GM18517 (cell line): ENCODE measurements around the gene GRIK2.
"Not testable (repeated sequence)": the region's sequence is repeated elsewhere in the genome, so short reads cannot be mapped to it uniquely, and the experiment has no call there.

Experiments
- ATAC-seq: cut with Tn5 transposase; IDR thresholded peaks from one replicate; pipeline ENCODE4 v1.9.1; 2021; ENCODE audit warnings: mild to moderate bottlenecking, moderate library complexity; ENCODE audit not compliant: unreplicated experiment

GRIK2 gene

DNA sequence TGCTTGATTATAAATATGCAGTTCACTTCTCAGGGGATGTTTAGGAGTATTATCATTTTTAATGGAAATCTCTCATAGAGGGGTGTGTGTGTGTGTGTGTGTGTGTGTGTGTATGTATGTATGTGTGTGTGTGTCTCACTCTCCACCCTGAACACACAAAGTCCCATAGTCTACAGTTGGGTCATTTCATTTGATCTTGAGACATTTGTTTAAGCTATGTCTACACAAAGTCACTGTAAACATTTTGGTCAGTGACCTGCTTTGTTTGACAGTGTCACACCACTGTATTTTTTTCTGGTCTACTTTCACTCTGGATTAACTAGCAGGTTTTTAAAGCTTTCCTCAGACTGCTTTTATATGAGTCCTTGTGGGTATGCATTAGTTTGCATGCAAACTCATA, 215.2 kb downstream of the GRIK2 start:
- no peak for ATAC-seq

DNA sequence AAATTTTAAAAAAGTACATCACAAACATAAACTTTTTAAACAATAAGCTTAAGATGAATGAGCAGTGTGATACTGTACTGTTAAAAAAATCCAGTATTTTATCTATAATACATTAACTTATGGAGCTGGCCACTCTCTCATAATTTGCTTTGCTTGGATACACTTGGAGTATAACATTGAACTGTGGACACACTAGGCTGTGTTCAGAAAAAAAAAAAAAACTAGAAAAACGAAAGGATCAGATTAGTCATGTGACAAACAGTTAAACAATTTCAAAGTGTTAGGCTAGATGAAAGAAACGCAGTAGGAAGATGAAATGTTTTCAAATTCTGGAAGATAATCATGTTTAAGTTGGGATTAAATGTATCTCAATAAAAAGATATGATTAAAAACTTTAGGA, 220.0 kb downstream of the GRIK2 start:
- ATAC-seq = no peak

DNA sequence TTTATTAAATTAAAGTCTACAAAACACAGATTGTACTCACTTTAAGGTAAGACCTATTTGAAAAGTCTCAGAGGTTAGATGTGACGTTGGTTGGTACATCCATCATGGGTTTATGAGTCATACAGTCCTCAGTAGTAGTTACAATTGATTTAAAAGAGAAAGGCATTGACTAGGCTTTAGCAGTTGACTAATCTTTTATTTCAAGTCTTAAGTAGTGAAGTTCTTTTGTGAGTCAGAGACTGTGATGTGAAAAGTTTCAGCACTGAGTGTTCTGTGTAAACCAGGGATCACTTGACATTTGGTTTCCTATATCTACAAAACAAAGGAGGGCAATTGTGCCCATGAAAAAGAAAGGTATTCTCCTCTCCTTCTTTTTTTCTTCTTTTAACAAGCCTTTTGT, 221.3 kb downstream of the GRIK2 start:
- no peak for ATAC-seq

DNA sequence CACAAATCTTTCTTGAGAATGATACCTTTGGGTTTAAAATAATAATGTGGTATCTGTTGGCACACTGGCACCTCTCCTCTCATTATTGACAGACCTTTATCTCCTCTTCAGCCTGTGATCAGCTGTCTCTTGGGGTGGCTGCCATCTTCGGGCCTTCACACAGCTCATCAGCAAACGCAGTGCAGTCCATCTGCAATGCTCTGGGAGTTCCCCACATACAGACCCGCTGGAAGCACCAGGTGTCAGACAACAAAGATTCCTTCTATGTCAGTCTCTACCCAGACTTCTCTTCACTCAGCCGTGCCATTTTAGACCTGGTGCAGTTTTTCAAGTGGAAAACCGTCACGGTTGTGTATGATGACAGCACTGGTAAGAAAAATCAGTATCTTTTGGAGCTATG, 232.8 kb downstream of the GRIK2 start:
- no peak for ATAC-seq

DNA sequence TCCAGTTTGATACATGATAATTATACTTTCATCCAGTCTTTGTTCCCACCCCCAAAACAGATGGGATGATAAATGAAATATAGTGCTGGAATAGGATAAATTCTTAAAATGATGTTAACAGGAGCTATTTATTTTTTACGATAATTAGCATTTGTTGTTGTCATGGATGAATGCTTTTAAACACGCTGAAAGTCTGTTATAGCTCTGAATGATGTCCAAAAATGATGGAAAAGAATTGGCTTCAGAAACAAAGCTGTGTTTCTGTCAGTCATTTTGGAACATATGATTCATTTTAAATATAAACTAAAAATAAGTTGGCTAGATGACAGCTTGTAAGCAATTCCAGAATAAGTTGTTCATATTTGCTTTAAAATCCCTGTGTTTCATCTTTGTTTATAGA, 237.4 kb downstream of the GRIK2 start:
- ATAC-seq = no peak

DNA sequence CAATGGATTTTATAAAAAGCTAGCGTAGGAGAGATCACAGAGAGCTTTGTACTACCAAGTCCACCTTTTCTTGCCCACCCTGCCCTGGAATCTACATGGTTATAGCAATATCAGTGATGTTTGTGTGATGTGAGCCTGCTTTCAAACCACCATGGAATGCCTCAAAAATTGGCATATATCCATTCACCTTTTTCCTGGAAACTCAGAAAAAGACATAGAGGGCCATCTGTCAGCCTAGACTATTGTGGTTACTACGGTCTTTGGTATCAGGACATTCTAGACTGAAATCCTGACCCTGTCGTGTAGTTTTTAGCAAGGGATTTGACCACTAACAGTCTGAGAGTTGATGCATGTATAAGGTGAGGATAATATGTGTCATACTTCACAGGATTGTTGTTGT, 239.6 kb downstream of the GRIK2 start:
- ATAC-seq = no peak

DNA sequence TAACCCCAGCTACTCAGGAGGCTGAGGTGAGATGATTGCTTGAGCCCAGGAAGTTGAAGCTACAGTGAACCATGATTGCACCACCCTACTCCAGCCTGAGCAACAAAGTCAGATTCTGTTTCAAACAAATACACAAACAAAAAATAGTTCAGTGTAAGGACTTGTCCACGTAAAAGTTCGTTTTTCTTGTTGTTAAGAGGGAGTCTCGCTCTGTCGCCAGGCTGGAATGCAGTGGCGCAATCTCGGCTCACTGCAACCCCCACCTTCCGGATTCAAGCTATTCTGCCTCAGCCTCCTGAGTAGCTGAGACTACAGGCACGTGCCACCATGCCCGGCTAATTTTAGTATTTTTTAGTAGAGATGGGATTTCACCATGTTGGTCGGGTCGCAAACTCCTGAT, 245.4 kb downstream of the GRIK2 start:
- not testable (repeated sequence) for ATAC-seq

DNA sequence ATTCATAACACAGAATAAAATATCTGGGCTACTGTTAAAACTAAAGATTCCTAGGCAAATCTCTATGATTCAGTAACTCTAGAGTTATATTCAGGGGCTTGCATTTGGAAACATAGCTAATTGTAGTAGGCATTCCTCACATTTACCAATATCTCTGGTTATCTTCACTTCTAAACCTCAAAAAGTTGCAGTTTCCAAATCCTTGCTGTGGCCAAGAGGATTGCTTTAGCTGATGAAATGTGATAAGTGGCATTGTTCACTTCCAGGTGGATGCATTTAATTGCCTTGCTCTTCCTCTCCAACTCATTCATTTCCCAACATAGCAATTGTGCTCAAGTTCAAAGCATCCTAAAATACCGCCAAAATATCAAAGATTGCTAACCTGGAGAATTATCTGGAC, 246.6 kb downstream of the GRIK2 start:
- no peak for ATAC-seq

DNA sequence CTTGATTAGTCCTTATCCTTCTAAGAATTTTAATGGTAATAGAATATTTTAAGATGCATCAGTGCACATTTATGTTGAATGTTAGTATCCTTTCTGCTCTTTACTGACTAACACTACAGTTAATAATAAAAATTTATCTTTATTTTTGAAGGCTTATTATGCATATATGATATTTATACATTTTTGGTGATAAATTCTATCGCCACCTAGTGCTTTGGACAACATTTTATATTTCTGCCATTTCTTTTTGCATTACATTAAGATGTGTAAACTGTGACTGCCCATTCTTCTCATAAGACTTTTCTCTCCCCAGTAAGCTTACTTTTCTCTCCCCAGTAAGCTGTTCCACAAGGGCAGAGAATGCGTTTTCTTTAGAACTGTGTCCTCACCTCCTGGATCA, 252.3 kb downstream of the GRIK2 start:
- ATAC-seq = no peak

DNA sequence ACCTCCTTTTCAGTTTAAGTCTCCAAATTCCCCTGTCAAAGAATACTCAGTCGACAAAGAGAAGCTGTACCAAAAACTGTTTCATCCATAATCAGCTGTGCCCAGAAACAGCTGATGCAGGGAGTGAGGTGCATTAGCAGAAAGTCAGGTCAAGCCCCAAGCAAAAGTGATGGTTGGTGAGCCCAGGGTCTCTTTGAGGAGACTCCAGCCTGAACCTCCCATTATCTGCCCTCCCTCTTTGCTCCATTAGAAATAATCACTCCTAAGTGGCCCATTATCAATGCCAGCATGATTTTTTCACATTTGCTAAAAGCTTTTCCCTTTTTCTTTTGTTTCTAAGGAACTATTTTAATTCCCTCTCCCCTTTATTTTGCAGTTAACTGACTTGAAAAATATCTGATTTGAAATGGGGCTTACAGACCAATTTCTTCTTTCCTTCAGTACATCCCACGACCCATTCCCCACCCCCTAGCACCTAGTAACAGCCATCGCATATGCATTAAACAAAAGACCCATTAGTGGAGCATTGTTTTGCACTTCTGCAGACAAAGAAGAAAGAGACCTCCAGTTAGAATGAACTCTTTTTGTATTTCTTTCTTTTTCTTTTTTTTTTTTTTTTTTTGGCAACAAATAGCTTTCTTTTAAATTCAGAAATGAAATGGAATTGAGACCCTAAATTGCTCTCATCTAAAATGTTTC, 257.0 kb downstream of the GRIK2 start:
- ATAC-seq = no peak

DNA sequence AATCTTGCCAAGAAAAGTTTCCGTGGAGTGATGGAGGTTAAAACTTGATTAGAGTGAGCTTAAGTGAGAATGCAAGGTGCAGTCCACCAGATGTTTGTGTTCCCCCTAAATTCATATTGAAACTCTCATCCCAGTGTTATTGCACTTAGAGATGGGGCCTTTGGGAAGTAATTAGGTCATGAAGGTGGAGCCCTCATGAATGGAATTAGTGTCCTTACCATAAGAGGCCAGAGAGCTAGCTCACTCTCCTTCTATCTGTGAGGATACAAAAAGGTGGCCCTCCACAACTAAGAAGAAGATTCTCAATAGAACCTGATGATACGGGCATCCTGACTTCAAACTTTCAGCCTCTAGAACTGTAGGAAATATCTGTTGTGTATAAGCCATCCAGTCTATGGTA, 258.6 kb downstream of the GRIK2 start:
- ATAC-seq = no peak

DNA sequence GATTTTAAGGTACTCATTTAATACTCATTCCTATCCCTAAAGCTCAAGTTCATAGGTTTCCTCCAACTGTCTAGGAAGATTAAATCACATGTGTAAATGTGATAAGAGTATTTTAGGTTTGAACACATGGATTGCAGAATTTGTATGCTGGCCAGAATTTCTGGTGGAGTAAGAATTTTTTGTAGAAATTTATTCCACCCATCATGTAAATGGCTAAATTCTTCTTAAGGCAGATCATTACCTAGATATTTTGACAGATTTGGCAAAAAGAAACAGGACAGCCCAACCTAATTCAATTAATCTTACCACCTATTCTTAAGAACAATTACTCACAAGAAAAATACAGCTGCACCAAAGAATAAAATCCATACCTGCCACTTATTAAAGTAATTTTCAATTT, 261.6 kb downstream of the GRIK2 start:
- no peak for ATAC-seq

DNA sequence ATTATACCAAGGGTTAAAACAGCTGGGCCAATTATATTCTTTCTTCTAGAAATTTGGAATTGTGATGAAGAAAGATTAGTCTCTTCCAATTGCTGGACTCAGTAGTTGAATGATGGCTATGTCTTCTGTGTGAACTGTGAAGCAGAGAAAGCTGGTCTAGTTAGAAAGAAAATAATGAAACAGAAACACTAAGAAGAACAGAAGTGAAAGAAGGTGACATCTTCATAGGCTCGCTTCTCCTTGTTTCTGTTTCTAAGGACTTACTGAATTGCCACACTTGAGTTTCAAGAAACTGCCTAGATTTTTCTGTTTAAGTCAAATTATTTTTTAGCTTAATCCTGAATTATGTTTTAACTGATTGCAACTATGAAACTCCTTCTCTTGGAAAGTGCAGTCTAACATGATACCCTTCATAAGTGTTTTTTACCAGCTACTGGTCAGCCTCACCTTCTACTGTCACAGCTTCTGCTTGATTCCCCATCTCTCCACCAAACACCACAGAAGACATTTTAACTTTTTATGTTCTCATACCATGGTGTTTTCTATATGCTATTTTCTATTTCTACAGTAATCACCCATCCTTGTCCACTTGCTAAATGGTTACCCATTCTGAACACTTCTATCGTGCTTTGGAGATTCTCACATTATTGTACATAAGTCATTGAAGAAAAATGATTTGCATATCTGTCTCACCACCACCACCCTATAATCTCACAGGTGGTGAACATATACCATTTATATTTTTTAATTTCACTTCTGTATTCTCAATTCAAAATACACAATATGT, 268.8 kb downstream of the GRIK2 start:
- peak; percentile 73 for ATAC-seq

DNA sequence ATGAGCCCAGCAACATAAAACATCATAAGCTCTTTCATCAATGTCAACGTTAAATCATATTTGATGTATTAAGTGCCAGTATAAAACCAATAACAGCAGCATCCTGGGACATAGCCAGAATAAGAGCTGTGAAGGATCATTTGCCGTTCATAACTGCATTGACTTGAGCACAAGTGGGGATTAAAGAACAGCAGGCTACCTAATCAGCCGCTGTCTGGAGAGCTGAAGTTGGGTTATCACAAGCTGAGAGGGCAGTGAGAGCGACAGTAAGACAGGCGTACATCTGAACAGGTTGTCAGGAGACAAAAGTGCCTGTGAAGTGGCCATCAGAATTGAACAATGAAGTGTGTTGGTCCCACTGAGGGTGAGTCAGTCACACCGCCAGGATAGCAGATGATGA, 269.6 kb downstream of the GRIK2 start:
- no peak for ATAC-seq

DNA sequence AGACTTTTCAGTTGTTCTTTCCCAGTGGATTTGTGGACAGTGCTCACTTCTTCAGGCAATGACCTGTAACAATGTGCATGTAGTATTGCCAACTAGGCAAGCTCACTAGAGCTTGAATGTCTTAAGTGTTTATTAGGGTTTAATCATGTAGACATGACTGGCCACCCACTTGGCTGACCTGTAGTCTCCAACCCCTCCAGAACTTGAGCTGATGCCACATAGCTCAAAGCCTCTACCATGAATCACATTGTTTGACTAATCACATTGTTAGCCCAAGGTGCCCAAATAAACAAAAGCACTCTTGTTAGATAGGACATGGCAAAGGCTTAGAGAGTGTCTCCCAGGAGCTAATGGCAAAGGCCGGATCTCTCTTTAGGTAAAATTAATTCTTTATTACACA, 272.7 kb downstream of the GRIK2 start:
- ATAC-seq = no peak

DNA sequence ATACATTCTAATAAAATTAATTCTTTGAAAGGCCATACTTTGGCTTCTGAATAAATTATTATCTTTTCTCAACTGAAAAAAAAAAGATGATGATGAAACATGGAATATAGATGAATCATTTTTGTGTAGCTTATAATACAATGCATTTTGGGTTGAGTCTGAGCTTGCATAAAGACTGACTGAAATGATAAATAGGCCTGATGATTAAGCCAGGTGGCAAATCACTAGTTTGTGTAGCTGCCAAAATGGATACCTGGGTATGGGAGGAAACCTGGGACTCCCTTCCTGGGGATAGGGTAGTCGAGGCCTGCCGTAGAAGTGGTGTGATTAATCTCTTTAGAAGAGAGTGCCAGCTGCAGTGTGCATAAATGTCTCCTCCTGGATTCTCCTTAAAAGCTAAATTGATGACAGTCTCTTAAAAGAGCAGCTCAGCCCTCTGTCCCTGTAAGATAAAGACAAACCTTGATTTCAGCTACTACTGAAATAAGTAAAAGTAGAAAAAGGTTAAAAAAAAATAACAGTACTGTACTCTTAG, 275.1 kb downstream of the GRIK2 start:
- no peak for ATAC-seq

DNA sequence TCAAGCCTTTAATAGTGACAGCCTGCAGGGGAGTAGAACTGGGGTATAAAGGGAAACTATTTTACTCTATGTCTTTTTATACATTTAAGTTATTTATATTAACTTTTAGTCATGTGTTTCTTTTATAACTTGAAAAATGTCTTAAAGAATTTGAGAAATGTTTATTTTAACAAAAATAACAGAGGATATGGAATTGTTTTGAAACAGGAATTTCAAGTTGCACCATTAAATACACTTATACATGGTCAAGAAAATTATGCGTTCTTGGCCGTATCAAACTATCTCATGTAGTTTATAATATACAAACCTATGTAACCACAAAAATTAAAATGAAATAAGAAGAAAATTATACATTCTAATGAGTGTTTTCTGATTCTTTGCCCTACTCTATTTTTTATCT, 282.7 kb downstream of the GRIK2 start:
- no peak for ATAC-seq

DNA sequence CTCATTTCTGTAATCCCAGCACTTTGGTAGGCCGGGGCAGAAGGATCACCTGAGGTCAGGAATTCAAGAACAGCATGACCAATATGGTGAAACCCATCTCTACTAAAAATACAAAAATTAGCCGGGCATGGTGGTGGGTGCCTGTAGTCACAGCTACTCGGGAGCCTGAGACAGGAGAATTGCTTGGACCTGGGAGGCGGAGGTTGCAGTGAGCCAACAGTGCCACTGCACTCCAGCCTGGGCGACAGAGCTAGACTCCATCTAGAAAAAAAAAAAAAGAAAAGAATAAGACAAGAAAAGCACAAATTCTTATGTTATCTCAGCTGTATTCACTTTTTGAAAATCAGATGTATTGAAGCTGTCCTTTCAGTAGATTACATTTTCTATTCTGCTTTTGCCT, 289.4 kb downstream of the GRIK2 start:
- no peak for ATAC-seq

DNA sequence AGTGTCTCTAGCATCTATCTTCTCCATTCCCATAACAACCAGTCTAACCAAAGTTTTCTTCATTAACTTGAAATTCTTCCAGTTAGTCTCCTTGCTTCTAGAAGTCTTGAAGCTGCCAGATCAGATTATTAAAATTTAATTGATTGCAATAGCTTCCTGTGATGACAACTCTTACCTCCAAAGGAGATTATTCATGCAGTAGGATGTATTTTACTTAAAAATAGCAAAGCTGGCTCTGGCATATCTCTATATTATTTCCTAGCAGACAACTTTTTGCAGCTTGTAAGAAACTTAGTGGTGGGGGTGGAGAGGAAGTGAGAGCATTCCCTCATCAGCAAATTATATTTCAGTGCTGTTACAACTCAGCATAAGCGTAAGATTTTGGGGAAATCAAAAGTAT, 290.4 kb downstream of the GRIK2 start:
- ATAC-seq = no peak

DNA sequence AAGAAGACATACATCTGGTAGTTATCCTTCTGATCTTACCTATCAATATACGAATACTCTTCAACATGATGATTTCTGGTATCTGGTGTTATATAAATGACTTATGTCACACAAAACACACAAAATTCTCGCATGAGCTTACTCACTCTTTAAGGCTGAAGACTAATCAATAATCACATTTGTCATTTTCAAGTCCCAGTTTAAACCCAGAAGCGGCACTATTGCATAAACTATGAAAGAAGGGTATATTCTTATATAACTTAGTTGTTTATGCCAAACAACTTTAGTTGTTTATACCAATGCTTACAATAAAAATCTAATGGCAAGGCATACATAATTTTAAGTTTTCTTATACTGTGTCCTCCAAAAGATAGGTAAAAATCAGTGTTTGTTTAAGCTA, 293.1 kb downstream of the GRIK2 start:
- ATAC-seq = no peak

DNA sequence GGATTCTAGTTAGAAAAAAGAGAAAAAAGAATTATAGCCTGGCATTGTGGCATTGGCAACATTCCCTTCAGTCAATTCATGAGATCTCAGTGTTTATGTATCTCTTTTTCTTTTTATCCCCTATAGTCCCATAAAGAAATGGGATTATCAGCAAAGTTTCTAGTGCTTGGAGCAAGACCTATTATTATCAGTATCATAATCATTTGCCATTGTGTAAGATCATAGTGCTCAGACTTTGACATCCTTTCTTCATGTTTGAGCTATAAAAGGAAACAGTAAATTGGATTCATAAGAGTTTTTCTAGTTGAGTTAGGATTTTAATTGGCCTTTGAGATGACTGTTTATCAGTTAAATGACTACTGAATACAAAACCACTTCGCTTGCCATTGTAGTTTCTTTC, 295.6 kb downstream of the GRIK2 start:
- no peak for ATAC-seq

DNA sequence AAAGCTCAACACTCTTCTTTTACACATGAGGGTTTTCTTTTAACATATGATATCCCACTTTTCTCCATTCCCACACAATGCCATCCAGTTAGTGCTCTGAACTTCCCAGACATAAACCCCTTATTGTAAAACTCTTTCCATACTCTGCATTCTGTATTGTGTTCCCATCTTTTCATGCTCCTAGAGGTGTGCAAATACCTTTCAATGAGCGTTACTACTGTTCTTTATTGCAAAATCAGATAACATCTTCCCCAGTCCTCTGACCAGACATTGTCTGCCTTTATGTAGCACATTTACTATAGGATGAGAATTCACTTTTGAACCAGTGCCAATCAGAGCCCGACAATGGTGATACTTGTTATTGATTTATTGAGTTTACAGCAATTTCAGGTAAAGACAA, 296.2 kb downstream of the GRIK2 start:
- no peak for ATAC-seq
